ENCODE results near the gene TAGAP.
A peak's percentile ranks its signal among the peaks of the same experiment; 100 is the strongest.
"Not testable (repeated sequence)": the region's sequence is repeated elsewhere in the genome, so short reads cannot be mapped to it uniquely, and the experiment has no call there.

The TAGAP gene

DNA sequence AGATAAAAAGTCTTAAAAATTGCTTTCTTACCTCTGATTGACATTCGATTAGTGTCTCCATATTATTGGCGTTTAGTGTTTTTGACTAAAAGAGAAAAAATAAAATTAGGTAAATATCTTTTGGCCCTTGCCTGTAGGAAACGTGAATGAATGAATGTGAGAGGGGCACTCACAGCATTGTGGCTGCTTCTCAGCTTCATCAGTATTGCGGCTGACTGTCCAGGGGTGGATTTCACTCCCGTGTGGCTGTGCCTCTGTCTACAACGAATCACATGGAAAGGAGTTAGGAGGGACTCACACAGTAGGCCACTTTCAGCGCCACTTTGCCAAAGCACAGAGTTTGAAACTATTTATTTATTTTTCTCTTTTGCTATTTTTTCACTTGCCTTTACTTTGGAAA, 844 bp downstream of the TAGAP start:
- DNase-seq (ENCODE audit: low spot score): no peak

DNA sequence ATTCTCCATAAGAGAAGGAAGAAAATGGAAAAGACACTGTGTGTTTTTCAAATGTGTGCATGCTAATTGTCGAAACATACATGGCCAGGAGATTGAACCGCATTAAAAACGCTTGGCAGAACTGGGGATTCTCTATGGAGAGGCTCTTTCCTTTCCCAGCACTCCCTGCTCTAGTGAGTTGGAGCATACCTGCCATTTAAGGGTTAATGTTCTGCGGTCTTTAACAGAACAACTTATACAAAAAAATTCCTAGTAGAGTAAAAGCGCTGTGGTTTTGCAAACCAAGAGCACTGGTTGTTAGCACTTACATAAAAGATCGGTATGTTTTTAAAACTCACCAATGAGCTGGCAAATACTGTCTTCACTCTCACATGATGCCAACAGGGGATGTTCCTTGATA, 1.5 kb downstream of the TAGAP start:
- DNase-seq (ENCODE audit: low spot score): no peak

DNA sequence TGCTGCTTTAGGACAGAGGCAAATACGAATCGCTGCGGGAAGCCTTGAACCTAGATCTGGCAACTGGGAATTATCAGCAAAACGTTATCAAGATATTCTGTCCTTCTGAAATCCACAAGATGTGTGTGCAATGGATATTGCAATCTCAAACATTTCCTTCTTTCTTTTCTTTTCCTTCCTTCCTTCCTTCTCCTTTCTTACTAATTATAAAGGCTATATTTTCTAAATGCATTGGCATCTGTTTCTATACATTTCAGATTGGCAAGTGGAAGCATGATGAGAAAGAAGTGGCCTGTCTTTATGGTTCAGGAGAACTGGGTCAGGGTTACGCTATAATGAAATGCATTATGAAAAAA, 2.0 kb downstream of the TAGAP start:
- no peak for DNase-seq (ENCODE audit: low spot score)

DNA sequence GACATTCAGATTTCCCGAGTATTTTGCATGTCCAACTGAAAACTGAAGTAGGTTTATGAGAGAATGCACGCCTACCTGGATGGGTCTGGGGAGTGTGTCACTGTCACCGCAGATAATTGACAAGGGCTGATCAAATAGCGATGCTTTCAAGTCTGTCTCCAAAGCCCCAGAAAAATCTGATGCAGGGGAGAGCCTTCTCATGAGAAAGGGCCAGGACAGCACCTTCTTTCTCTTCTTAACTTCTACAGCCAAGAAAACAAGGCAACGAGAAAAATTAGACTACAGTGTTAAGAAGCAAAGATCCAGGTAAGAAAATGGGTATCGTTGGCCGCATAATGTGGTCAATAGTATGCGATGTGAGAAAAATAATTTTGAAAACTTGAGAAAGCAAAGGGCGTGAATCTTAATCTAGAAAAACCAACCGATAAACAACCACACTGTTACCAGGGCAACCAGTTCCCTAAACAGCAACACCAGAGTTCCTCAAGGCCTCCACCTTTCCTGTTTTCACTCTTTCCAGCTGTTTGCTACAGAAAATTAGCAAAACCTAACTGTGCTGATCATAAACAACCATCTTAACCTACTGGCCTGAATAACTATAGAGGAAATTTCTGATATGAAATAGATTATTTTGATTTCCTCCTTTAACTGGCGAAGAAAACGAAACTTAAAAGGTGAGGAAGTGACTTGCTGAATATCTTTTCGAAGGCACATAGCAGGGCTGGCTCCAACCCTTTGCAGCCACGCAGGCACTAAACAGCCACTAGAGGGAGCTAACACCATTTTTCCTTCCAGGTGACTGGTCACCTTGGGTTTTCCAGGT, 2.6 kb downstream of the TAGAP start:
- peak; percentile 83 for DNase-seq (ENCODE audit: low spot score)

DNA sequence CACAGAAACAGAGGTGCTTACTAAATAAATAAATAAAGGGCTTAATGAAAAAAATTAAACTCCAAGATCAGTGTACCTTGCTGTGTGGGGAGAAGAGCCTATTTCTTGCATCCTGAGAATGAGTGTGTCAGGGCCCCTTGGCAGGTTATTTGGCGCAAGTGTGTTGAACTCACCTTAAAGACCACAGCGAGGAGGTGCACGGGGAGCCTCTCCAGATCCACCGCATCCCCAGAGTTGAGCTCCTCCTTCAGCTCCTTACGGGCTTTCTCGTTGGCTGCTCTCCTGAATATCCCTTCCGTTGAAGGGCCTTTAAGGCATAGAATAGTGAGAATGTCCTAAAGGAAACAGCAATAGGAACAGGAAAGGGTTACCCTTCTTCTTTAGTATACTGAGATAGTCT, 3.6 kb downstream of the TAGAP start:
- DNase-seq (ENCODE audit: low spot score): no peak

DNA sequence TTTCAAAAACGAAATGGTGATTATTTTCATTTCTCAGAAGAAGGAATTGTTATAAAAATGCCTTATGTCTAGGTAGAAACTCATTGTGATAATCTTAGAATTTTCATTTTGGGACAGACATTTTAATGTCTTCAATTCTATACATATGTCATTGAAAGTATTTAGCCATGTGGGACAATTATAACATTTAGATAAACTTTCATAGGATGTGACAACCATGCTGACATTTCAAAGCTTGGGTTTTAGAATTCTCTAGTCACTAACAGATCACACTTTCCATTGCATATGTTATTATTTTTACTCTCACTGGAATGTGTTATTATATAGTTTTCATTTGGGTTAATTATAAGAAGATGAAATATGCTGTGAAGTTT, 4.9 kb downstream of the TAGAP start:
- no peak for DNase-seq (ENCODE audit: low spot score)

DNA sequence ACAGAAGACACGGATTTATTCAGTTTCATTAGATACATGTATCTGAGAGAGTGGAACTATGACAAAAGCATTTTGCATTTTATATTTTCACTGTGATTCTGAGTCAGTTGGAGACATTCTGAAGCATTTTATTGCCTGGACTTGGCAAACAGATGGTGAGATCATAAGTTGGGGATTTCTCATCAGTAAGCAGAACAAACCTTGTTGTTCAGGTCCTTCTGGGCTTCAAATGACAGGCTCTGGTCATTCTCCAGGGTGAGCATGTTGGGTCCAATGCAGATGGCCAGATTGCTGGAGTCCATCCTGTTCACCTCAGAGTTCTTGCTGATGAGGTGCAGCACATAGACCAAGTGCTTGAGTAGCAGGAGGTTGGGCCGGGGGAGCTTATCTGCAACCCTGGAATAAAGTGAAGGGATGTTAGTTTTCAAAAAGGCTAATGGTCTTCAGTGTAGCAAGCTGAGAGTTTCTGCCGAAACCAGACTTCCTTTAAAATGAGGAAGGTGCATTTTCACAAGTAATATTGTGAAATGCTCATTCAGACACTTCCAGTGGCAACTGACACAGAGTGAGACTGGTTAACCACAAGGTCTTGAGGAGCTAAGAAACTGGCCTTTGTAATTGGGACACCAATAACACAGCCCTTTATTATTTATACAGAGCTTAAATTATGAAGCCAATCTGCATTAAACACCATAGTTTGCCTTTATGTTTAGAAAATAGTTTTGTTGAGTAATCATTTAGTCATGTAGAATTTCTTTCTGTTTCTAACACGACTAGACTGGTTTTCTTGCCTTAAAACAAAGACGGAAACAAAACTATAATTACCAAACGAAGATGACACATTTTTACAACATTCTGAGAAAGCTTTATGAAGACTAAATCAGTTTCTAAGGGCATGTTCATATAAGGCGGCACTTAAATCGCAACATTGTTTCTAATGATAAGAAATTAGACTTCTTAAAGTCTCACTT, 5.6 kb downstream of the TAGAP start:
- DNase-seq (ENCODE audit: low spot score): peak; percentile 66

DNA sequence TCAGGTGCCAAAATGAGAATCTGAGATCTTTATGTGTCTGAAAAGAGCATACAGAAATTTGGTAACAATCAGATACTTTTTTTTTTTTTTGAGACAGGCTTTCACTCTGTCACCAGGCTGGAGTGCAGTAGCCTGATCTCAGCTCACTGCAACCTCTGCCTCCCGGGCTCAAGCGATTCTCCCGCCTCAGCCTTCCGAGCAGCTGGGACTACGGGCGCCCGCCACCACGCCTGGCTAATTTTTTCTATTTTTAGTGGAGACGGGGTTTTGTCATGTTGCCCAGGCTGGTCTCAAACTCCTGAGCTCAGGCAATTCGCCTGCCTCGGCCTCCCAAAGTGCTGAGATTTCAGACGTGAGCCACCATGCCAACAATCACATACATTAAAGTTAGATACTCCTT, 6.5 kb downstream of the TAGAP start:
- not testable (repeated sequence) for DNase-seq (ENCODE audit: low spot score)

DNA sequence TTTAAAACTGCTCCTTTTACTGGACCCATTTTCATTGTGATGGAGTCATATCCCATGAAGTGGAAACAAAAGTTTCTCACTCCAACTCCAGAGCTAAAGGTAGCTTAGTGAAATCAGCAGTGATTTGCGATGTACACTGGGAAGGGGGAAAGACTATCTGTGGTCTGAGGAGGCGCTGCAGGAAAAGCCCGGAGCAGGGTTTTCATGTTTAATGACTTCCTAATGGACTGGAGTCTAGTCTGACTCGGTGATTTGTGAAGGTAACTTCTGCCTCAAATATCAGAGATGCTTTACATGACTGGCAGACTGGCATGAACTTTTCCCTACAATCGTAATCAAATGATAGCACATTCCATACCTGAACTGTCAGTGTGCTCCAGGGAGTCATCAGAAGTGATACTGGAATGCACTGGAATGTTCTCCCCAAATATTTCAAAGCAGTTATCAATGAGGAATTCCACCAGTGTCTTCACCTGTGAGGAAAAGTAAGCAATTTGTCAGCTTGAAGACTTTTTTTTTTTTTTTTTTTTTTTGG, 7.0 kb downstream of the TAGAP start:
- DNase-seq (ENCODE audit: low spot score): no peak

DNA sequence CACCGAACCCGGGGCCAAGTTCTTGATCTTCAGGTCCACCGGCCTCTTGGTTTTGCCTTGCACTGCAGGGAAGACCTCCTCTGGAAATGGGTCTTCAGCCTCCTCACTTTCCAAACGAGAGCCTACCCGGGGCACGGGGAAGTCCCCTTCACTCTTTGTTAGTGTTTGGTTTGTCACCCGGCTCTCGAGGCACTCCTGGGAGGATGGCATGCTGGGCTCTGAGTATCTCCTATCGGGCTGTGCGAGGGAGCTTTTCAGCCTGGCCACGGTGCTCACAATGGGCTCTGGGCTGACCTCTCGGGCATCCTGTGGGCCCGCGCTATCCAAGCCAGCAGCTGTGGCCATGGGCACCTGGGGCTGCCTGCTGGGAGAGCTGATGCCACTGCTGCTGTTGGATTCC, 8.1 kb downstream of the TAGAP start:
- no peak for DNase-seq (ENCODE audit: low spot score)

DNA sequence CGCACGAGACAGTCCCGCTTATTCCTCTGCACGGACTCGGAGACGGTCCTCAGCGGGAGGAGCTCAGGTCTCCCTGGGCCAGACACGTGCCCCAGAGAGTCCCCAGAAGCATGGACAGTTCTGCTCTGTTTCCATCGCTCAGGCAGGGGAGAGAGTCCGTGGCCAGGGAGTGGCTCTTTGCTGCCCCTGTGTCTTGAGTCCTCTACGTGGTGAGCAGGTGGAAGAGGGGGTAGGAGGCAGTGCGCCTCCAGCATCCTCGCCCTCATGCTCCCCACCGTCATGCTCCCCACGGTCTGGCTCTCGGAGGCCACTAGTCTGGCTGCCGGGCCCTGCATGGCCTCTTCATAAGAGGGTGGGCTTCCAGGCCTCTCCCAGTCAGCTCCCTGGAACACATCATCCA, 8.9 kb downstream of the TAGAP start:
- no peak for DNase-seq (ENCODE audit: low spot score)

DNA sequence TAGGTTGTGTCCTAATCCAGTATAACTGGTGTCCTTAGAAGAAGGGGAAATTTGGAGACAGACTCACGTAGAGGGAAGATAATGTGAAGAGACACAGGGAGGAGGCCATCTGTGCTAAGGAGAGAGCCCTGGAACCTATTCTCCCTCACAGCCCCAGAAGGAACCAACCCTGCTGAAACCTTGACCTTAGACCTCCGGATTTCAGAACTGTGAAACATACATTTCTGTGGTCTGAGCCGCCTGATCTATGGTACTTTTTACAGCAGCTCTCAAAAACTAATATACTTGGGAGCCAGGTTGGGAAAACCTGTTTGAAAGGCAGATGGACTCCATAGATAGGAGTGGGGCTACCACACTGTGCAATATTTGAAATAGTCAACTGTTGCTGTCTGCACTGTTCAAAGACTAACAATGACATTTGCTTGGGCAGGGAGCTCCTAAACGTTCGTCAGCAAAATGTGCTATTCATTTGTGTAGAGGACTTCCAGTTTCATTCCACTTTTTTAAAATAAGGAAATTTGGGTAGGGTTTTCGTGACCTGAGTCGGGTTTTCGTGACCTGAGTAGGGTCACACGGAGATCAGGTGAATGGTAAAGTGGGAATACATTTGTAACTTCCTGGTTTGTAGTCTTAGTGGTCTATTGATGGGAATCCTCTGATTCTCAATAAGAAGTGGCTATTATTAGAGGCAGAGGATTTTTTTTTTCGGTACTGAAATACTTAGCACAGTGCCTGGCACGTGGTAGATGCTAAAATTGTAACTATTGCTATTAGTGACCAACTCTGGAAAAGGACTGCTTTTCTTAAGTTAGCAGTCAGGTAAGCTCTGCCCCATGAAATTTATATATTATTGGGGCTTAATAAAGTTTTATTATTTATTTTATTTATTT, 11.4 kb downstream of the TAGAP start:
- DNase-seq (ENCODE audit: low spot score): no peak

DNA sequence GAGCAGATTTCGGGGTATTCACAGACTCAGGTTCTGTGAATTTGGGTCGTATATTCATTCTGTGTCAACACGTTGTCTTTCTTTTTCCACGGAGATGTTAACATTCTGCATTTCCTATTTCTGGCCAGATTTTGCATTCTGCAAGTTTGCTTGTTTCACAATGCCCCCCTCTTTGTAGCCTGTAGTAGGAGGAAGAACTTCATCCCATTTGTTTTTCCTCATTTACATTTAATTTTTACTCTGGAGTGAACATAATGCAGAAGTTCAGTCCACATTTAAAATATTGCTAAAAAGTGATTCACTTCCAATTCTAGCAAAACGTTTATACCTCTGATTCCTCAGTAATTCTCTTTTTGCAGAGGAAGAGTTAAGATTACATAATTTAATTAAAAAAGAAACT, 12.9 kb downstream of the TAGAP start:
- DNase-seq (ENCODE audit: low spot score): no peak

DNA sequence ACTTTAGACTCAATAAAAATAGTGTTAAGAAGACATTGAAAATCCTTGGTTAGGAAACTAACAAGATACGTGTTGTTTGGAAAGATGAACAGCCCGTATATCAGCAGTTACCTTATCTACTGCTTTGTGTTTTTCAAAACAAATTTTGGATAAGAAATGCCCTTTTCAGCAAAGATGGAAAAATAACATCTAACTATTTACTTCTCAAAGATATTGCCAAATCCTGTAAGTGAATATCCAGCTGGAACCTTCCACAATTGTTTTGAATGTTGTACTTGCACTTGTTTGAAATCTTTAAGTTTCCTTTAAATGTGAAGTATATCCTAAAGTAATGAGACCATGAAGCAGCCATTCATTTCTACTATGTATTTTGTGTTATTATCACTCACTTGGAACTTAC, 14.6 kb downstream of the TAGAP start:
- DNase-seq (ENCODE audit: low spot score): no peak

DNA sequence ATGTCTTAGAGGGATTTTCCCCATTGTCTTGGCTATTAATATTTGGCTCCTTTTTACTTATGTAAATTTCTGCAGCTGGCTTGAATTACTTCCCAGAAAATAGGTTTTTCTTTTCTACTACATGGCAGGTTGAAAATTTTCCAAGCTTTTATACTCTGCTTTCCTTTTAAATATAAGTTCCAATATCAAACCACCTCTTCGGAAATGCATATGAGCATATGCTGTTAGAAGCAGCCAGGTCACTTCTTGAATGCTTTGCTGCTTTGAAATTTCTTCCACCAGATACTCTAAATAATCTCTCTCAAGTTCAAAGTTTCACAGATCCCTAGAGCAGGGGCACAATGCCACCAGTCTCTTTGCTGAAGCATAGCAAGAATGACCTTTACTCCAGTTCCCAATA, 19.6 kb downstream of the TAGAP start:
- not testable (repeated sequence) for DNase-seq (ENCODE audit: low spot score)

DNA sequence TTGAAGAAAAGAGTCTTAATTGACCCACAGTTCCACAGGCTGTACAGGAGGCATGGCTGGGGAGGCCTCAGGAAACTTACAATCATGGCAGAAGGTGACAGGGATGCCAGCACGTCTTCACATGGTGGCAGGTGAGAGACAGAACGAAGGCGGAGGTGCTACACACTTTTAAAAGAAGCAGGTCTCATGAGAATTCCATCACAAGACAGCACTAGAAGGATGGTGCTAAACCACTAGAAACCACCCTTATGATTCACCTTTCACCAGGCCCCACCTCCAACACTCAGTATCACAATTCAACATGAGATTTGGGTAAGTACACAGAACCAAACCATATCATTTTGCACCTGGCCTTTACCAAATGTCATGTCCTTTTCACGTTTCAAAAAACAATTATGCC, 20.9 kb downstream of the TAGAP start:
- no peak for DNase-seq (ENCODE audit: low spot score)

DNA sequence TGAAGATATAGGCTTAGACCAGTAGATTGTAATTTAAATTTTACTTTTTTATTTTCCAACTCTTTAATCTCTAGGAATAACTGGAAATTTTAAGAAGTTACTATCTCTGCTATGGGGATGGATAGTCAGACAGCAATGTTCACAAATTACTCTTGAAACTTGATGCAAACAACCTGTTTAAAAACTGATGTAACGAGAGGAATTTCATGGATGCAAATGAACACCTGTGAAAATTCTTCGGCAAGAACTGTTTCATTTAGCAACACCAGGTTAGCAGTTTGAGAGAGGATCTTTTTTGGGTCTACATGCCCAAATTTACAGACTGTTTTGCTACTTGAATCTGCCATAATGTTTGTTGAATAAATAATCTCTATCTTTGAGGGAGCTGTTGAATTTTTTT, 24.8 kb downstream of the TAGAP start:
- no peak for DNase-seq (ENCODE audit: low spot score)

DNA sequence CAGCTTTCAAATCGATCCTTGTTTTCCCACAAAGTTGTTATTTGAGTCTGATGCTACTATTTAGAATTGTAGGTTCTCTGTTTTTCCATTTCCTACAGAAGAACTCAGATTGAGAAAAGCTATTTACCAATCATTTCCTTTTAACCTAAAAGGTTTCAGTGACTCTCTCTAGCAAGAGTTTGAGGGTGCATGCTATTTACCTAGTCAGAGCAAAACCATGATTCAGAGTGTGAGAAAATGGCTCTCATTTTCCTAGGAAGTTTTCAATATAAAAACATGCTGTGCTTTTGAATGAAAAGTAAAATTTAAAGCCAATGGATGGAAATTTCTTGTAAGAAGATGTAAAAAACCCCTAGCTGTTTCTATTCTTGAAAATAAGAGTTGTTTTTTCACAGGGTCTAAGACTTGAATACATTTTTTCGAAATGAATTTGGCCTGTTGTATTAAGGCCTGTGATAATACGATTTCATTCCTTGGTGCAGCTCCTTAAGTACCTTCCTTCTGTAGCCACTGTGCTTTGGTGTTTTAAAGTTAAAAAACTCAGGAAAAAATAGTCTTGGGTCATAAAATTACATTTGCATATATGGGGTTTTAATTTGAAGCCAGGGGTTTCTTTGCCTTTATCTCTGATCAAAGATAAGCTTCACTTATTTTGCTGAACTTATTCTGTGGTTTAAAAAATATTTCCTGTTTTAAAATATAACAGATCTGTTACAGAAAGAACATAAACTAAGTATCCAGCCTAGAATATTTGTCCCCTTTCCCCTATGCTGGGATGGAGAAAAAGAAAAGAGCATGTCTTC, 26.8 kb downstream of the TAGAP start:
- DNase-seq (ENCODE audit: low spot score): no peak

DNA sequence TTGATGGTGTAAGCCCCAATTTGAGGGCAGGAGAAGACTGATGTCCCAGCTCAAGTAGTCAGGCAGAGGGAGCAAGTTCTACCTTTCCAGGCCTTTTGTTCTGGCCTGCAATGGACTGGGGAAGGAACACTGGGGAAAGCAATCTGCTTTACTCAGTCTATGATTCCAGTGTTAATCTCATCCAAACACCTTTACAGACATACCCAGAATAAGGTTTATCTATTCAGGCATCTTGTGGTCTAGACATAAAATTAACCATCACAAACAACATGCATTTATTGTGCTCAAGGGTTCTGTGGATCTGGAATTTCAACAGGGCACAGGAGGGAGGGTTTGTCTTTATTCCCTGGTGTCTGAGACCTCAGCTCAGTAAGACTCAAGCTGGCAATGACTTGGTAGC, 30.4 kb downstream of the TAGAP start:
- DNase-seq (ENCODE audit: low spot score): no peak

DNA sequence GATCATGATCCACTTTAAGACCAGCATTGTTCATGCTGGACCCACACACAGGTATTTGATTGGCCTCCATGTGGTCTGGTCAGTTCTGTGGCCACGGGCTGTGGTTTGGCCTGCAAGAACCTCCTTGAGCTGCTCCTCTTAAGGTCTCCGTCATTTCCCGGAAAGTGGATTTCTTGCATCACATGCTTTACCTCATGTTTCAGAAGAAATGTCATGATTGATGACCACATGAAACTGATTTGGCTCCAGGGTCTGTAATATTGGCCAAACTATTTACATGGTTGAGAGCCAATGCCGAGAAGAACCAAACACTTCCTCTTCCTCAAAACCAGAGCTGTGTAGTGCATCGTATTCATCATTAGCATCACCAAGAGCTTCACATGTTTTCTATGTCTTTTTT, 31.6 kb downstream of the TAGAP start:
- no peak for DNase-seq (ENCODE audit: low spot score)

DNA sequence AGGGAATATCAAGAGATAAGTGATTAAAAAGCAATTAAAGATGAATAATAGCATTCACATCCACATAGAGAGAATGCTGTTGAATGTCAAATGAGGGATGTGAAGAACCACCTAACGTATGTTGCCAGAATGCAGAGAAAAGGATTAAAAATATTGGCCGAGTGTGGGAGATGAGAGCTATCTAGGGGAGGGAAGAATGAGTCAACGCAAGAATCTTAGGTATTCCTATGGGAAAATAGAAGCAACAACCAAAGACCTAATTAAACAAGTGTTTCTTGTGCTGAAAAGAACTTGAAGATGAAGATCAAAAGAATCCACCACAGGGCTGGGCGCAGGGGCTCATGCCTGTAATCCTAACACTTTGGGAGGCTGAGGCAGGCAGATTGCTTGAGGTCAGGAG, 32.6 kb downstream of the TAGAP start:
- DNase-seq (ENCODE audit: low spot score): no peak
